IMR-90 (cell line): ENCODE measurements around the gene LDLRAD4. TPM values are rescaled to one million over a fixed set of nuclear protein-coding genes. Genes with fewer than 3 reads are reported as not detected.
A peak's percentile ranks its signal among the peaks of the same experiment; 100 is the strongest.

ENCODE experiments used
- ATAC-seq: fragments of 200-7000 bp; cut with Tn5 transposase; 2 replicates; pipeline ENCODE4 v1.9.1; 2020; ENCODE audit warnings: low read depth, mild to moderate bottlenecking, moderate library complexity
- BruUV-seq: library from RNA; stranded (reverse); fragments of 400-500 nt; replicated peaks from 2 replicates; lab custom pipeline; 2021; lab: Mats Ljungman, UMichigan
- CTCF ChIA-PET: fragments of 300-600 bp; formaldehyde crosslinking; extraction: SDS; loops from one replicate; lab custom pipeline; 2021; ENCODE audit warnings: antibody characterized with exemption; lab: Yijun Ruan, JAX
- POLR2A ChIA-PET: fragments of 300-600 bp; sonication (Branson Sonifier 250); formaldehyde crosslinking; loops from one replicate; lab custom pipeline; 2022; ENCODE audit warnings: antibody characterized with exemption; ENCODE audit not compliant: unreplicated experiment; lab: Charles Lee
- DNase-seq: peaks from one replicate; pipeline ENCODE4 v3.0.0; 2013
- H2AFZ ChIP-seq: replicated peaks from 2 replicates; pipeline ENCODE3; 2013; ENCODE audit warnings: low read length, mild to moderate bottlenecking; ENCODE audit not compliant: poor library complexity
- H2AK5ac ChIP-seq: 2 replicates; pipeline ENCODE4 v1.6.1; 2013; ENCODE audit warnings: low read depth, low read length, inconsistent platforms
- H2AK9ac ChIP-seq: replicated peaks from 2 replicates; pipeline ENCODE3; 2013; ENCODE audit warnings: mild to moderate bottlenecking, low read depth, low read length, moderate library complexity; ENCODE audit not compliant: poor library complexity
- H2BK120ac ChIP-seq: 2 replicates; pipeline ENCODE4 v1.6.1; 2013; ENCODE audit warnings: low read depth, low read length, inconsistent platforms
- H2BK15ac ChIP-seq: 3 replicates; pipeline ENCODE4 v1.6.1; 2013; ENCODE audit warnings: low read depth, low read length, inconsistent platforms
- H2BK20ac ChIP-seq: 2 replicates; pipeline ENCODE4 v1.6.1; 2013; ENCODE audit warnings: low read depth, mild to moderate bottlenecking, inconsistent platforms, low read length, moderate library complexity
- H2BK5ac ChIP-seq: 2 replicates; pipeline ENCODE4 v1.6.1; 2013; ENCODE audit warnings: mild to moderate bottlenecking, low read depth, low read length, inconsistent platforms; ENCODE audit not compliant: poor library complexity, severe bottlenecking
- H3K14ac ChIP-seq: replicated peaks from 2 replicates; pipeline ENCODE4 v1.6.1; 2013; ENCODE audit warnings: low read depth, low read length, inconsistent platforms
- H3K18ac ChIP-seq: 2 replicates; pipeline ENCODE4 v1.6.1; 2013; ENCODE audit warnings: low read depth, low read length, control low read depth
- H3K23ac ChIP-seq: 2 replicates; pipeline ENCODE4 v1.6.1; 2013; ENCODE audit warnings: low read depth, low read length, inconsistent platforms
- H3K27ac ChIP-seq: 2 replicates; pipeline ENCODE4 v1.5.1; 2013; ENCODE audit warnings: mild to moderate bottlenecking, control low read depth, low read length; ENCODE audit not compliant: insufficient read depth
- H3K27me3 ChIP-seq: 2 replicates; pipeline ENCODE4 v1.6.1; 2013; ENCODE audit warnings: low read length; ENCODE audit not compliant: control insufficient read depth, insufficient read depth
- H3K36me3 ChIP-seq: 2 replicates; pipeline ENCODE4 v1.6.1; 2013; ENCODE audit warnings: low read length, mixed read lengths; ENCODE audit not compliant: control insufficient read depth, insufficient read depth
- H3K4ac ChIP-seq: 2 replicates; pipeline ENCODE4 v1.6.1; 2013; ENCODE audit warnings: low read depth, low read length, inconsistent platforms
- H3K4me1 ChIP-seq: 2 replicates; pipeline ENCODE4 v1.6.1; 2013; ENCODE audit warnings: low read length, mixed read lengths; ENCODE audit not compliant: control insufficient read depth, insufficient read depth
- H3K4me2 ChIP-seq: 2 replicates; pipeline ENCODE4 v1.6.1; 2013; ENCODE audit warnings: low read depth, mild to moderate bottlenecking, control low read depth, low read length, moderate library complexity
- H3K4me3 ChIP-seq: 2 replicates; pipeline ENCODE4 v1.5.1; 2013; ENCODE audit warnings: low read depth, mild to moderate bottlenecking, control low read depth, low read length, moderate library complexity; ENCODE audit not compliant: insufficient read depth
- H3K56ac ChIP-seq: 2 replicates; pipeline ENCODE4 v1.6.1; 2013; ENCODE audit warnings: low read length, inconsistent platforms; ENCODE audit not compliant: insufficient read depth; ENCODE audit errors: extremely low read depth
- H3K79me1 ChIP-seq, 2 experiments: 2 replicates each; pipeline ENCODE4 v1.6.1; 2013; ENCODE audit warnings: low read length in 2 of 2, inconsistent platforms in 1 of 2, low read depth in 1 of 2
- H3K9ac ChIP-seq: 2 replicates; pipeline ENCODE4 v1.6.1; 2013; ENCODE audit warnings: low read depth, low read length, control low read depth
- H3K9me1 ChIP-seq: 2 replicates; pipeline ENCODE4 v1.6.1; 2013; ENCODE audit warnings: low read length, inconsistent platforms; ENCODE audit not compliant: insufficient read depth
- H3K9me3 ChIP-seq: 2 replicates; pipeline ENCODE4 v1.6.1; 2013; ENCODE audit warnings: low read length; ENCODE audit not compliant: control insufficient read depth, insufficient read depth
- H4K20me1 ChIP-seq: 2 replicates; pipeline ENCODE4 v1.6.1; 2013; ENCODE audit warnings: low read length, inconsistent platforms; ENCODE audit not compliant: insufficient read depth
- H4K5ac ChIP-seq: 2 replicates; pipeline ENCODE4 v1.6.1; 2013; ENCODE audit warnings: mild to moderate bottlenecking, low read depth, low read length, control low read depth
- H4K8ac ChIP-seq, 2 experiments: 2 replicates each; pipeline ENCODE4 v1.6.1; 2013; ENCODE audit warnings: low read depth in 2 of 2, low read length in 2 of 2, control low read depth in 1 of 2, inconsistent platforms in 1 of 2
- H4K91ac ChIP-seq: 2 replicates; pipeline ENCODE4 v1.6.1; 2013; ENCODE audit warnings: low read depth, low read length, inconsistent platforms; ENCODE audit not compliant: insufficient read depth
- BHLHE40 ChIP-seq: fragments of 150-350 bp; IDR thresholded peaks from 2 replicates; pipeline ENCODE4 v1.6.1; 2016; ENCODE audit warnings: mild to moderate bottlenecking, low read depth, low read length
- CEBPB ChIP-seq: IDR thresholded peaks from 2 replicates; pipeline ENCODE4 v1.6.1; 2012; ENCODE audit warnings: low read depth, low read length, improper control_type of control experiment
- CTCF ChIP-seq: conservative IDR thresholded peaks from 2 replicates; pipeline ENCODE4 v1.5.1; 2012; ENCODE audit warnings: mild to moderate bottlenecking, low read depth, low read length, improper control_type of control experiment
- ELK1 ChIP-seq: fragments of 150-350 bp; IDR thresholded peaks from 2 replicates; pipeline ENCODE4 v1.6.1; 2016; ENCODE audit warnings: low read depth, mild to moderate bottlenecking, low read length, moderate library complexity, borderline replicate concordance
- FOS ChIP-seq: fragments of 150-350 bp; IDR thresholded peaks from 2 replicates; pipeline ENCODE4 v1.6.1; 2016; ENCODE audit warnings: low read depth, low read length
- MAFK ChIP-seq: IDR thresholded peaks from 2 replicates; pipeline ENCODE4 v1.6.1; 2012; ENCODE audit warnings: low read depth, low read length, improper control_type of control experiment
- MAZ ChIP-seq: IDR thresholded peaks from 2 replicates; pipeline ENCODE4 v1.6.1; 2012; ENCODE audit warnings: low read depth, mild to moderate bottlenecking, low read length, improper control_type of control experiment, moderate library complexity, borderline replicate concordance
- POLR2A ChIP-seq: IDR thresholded peaks from 2 replicates; pipeline ENCODE4 v1.6.1; 2012; ENCODE audit warnings: mild to moderate bottlenecking, low read depth, low read length
- RAD21 ChIP-seq: IDR thresholded peaks from 2 replicates; pipeline ENCODE4 v1.6.1; 2012; ENCODE audit warnings: low read length, improper control_type of control experiment
- RCOR1 ChIP-seq: IDR thresholded peaks from 2 replicates; pipeline ENCODE4 v1.6.1; 2012; ENCODE audit warnings: mild to moderate bottlenecking, low read length, improper control_type of control experiment; ENCODE audit not compliant: insufficient replicate concordance
- RFX5 ChIP-seq: IDR thresholded peaks from 2 replicates; pipeline ENCODE4 v1.8.0; 2012; ENCODE audit warnings: low read depth, mild to moderate bottlenecking, low read length, moderate library complexity
- SMC3 ChIP-seq: fragments of 150-350 bp; IDR thresholded peaks from 2 replicates; pipeline ENCODE4 v1.6.1; 2016; ENCODE audit warnings: low read depth, mild to moderate bottlenecking, antibody characterized with exemption, low read length, moderate library complexity
- USF2 ChIP-seq: fragments of 150-350 bp; IDR thresholded peaks from 2 replicates; pipeline ENCODE4 v1.6.1; 2017; ENCODE audit warnings: mild to moderate bottlenecking, antibody characterized with exemption, low read length, low read depth
- WGBS, 2 experiments: methylation state at CpG; one replicate each; pipeline versions ENCODE4 v1.1.5 to v1.1.7; 2013; ENCODE audit warnings: missing lambda C conversion rate in 2 of 2; ENCODE audit not compliant: insufficient read length in 1 of 2; ENCODE audit errors: extremely low coverage in 2 of 2; 5-methylcytosine and 5-hydroxymethylcytosine counted together
- dilution Hi-C: fragments of 300-500 bp; cut with HindIII; formaldehyde crosslinking; loops from one replicate; pipeline ENCODE4 v1.14.3; 2018; ENCODE audit warnings: low sequenced_read_pairs; ENCODE audit not compliant: unreplicated experiment
- in situ Hi-C: fragments of 300-500 bp; cut with MboI; formaldehyde crosslinking; loops from 3 replicates; pipeline ENCODE4 v1.14.3; 2019; ENCODE audit warnings: low sequenced_read_pairs, inconsistent platforms, mixed read lengths
- intact Hi-C: fragments of 100-400 bp; cut with micrococcal nuclease; formaldehyde crosslinking; loops from 2 replicates; pipeline ENCODE4 v1.10.0; 2022
- polyA plus RNA-seq, 3 experiments: library from polyadenylated mRNA; depleted of rRNA; stranded (reverse); fragments of >200 nt; gene quantifications; 2 replicates each; pipeline ENCODE4 v1.2.3, GENCODE V29; 2012; ENCODE audit warnings: low replicate concordance in 1 of 3
- total RNA-seq: library from RNA; depleted of rRNA; stranded (reverse); fragments of >200 nt; gene quantifications from 2 replicates; pipeline ENCODE4 v1.2.3, GENCODE V29; 2012

Gene LDLRAD4
- total and polyA plus RNA-seq, 2 of the 4 experiments (the other 2 are of a cell fraction) = not detected

- Histone ChIP-seq H4K20me1 (no peaks in the 10 kb centered on the region), H3K23ac (no peak overlapping the region), H4K8ac (no peak overlapping the region), H3K14ac (no peak overlapping the region), H2BK120ac (no peak overlapping the region), H3K56ac (no peak overlapping the region), H3K4me2 (peak overlapping the region; percentile 48), H3K4me1 (no peaks in the 10 kb centered on the region), H3K9me3 (no peaks in the 10 kb centered on the region), H2BK15ac (no peak overlapping the region), H4K5ac (no peak overlapping the region), H2AK9ac (no peak overlapping the region), H3K4ac (no peak overlapping the region), H2AK5ac (no peak overlapping the region), H3K79me1 (no peaks in the 10 kb centered on the region), H3K27me3 (peaks cover 9% of the 10 kb centered on the region; the same call in 1 of the 2 replicates), H3K9ac (no peak overlapping the region), H2BK20ac (no peak overlapping the region), H3K18ac (no peak overlapping the region), H2AFZ (no peak overlapping the region), H3K36me3 (no peaks in the 10 kb centered on the region), H4K91ac (no peak overlapping the region), H2BK5ac (no peak overlapping the region), H3K27ac (no peak overlapping the region), H3K4me3 (no peak overlapping the region), H3K9me1 (no peaks in the 10 kb centered on the region; the same call in 1 of the 2 replicates)
- peak; percentile 85 for ATAC-seq
- DNase-seq = peak; percentile 48
- intact Hi-C loops (no loop called here), dilution Hi-C loops (no loop called here), in situ Hi-C loops (no loop called here)
- WGBS, 2 experiments = 11% methylated on average over 7 of the region's 22 CpGs; no CpG with 5 or more reads in 1 of the 2 experiments
- BruUV-seq = no TSS peak
- TF ChIP-seq POLR2A = no peak
- TF ChIP-seq SMC3 = no peak
- no peak for TF ChIP-seq BHLHE40
- no peak for TF ChIP-seq RFX5
- TF ChIP-seq MAZ = no peak
- no peak for TF ChIP-seq FOS
- no peak for TF ChIP-seq MAFK
- TF ChIP-seq RCOR1 = no peak
- TF ChIP-seq CEBPB = no peak
- TF ChIP-seq ELK1 = no peak
- TF ChIP-seq USF2 = no peak
- TF ChIP-seq CTCF = no peak
- TF ChIP-seq RAD21 = no peak
- ChIA-PET POLR2A (no interaction called here), CTCF (no interaction called here)
Observed at GRCh38 chr18:13447621-13448334, 229.2 kb downstream of the LDLRAD4 start.
